WTC11 (cell line): Measurements from ENCODE around the gene SORCS2. TPM values are rescaled to one million over a fixed set of nuclear protein-coding genes. Genes with fewer than 3 reads are reported as not detected.

Experiments
- ATAC-seq: fragments of 200-7000 bp; cut with Tn5 transposase; 2 replicates; pipeline ENCODE4 v1.10.0; 2021; ENCODE audit warnings: mild to moderate bottlenecking, moderate library complexity
- CTCF ChIA-PET: fragments of 300-600 bp; sonication (Branson Sonifier 250); formaldehyde crosslinking; loops from one replicate; lab custom pipeline; 2021; ENCODE audit warnings: antibody characterized with exemption; lab: Charles Lee
- POLR2A ChIA-PET: fragments of 350-600 bp; sonication (Branson Sonifier 250); formaldehyde crosslinking; loops from one replicate; lab custom pipeline; 2021; ENCODE audit warnings: antibody characterized with exemption; lab: Charles Lee
- DNase-seq: peaks from one replicate; pipeline ENCODE4 v3.0.0; 2021; ENCODE audit warnings: low spot score
- H3K27ac Mint-ChIP-seq: 2 replicates; pipeline ENCODE4 v1.8.0; 2021; ENCODE audit warnings: mixed read lengths
- H3K27me3 Mint-ChIP-seq: 2 replicates; pipeline ENCODE4 v1.8.0; 2021; ENCODE audit warnings: low read depth, mild to moderate bottlenecking, moderate library complexity, mixed read lengths
- H3K36me3 Mint-ChIP-seq: 2 replicates; pipeline ENCODE4 v1.8.0; 2021; ENCODE audit warnings: mixed read lengths
- H3K4me1 Mint-ChIP-seq: 2 replicates; pipeline ENCODE4 v1.8.0; 2022; ENCODE audit warnings: mixed read lengths
- H3K4me3 Mint-ChIP-seq: 2 replicates; pipeline ENCODE4 v1.8.0; 2021; ENCODE audit warnings: mild to moderate bottlenecking, moderate library complexity, mixed read lengths
- H3K9me3 Mint-ChIP-seq: 2 replicates; pipeline ENCODE4 v1.8.0; 2021; ENCODE audit warnings: mixed read lengths
- ATF1 ChIP-seq: sonication (generic); formaldehyde crosslinking; IDR thresholded peaks from 2 replicates; pipeline ENCODE4 v1.8.1; 2023; ENCODE audit warnings: mild to moderate bottlenecking, moderate library complexity, missing genetic modification reagents
- ESRRA ChIP-seq: sonication (generic); formaldehyde crosslinking; IDR thresholded peaks from 2 replicates; pipeline ENCODE4 v1.8.1; 2022; ENCODE audit warnings: mild to moderate bottlenecking, missing genetic modification reagents, borderline replicate concordance
- FOXJ3 ChIP-seq: sonication (generic); formaldehyde crosslinking; IDR thresholded peaks from 2 replicates; pipeline ENCODE4 v1.9.0; 2021; ENCODE audit warnings: missing genetic modification reagents, mild to moderate bottlenecking, borderline replicate concordance
- IRF2 ChIP-seq: sonication (generic); formaldehyde crosslinking; IDR thresholded peaks from 2 replicates; pipeline ENCODE4 v1.8.0; 2022; ENCODE audit warnings: low read depth, missing genetic modification reagents, borderline replicate concordance
- NFATC4 ChIP-seq: fragments of 250-450 bp; sonication (Bioruptor Pico); IDR thresholded peaks from 2 replicates; pipeline ENCODE4 v1.9.0; 2021; ENCODE audit warnings: mild to moderate bottlenecking
- NR2C2 ChIP-seq: sonication (generic); formaldehyde crosslinking; IDR thresholded peaks from 2 replicates; pipeline ENCODE4 v1.8.0; 2022; ENCODE audit warnings: mild to moderate bottlenecking, missing genetic modification reagents
- RELA ChIP-seq: sonication (generic); formaldehyde crosslinking; IDR thresholded peaks from 2 replicates; pipeline ENCODE4 v1.8.1; 2022; ENCODE audit warnings: missing genetic modification reagents, mild to moderate bottlenecking, borderline replicate concordance
- SMAD3 ChIP-seq: sonication (generic); formaldehyde crosslinking; IDR thresholded peaks from 2 replicates; pipeline ENCODE4 v1.8.0; 2022; ENCODE audit warnings: missing genetic modification reagents, mild to moderate bottlenecking, borderline replicate concordance
- SP1 ChIP-seq: sonication (generic); formaldehyde crosslinking; conservative IDR thresholded peaks from 2 replicates; pipeline ENCODE4 v1.8.1; 2022; ENCODE audit warnings: missing genetic modification reagents
- ZNF263 ChIP-seq: sonication (generic); formaldehyde crosslinking; IDR thresholded peaks from 2 replicates; pipeline ENCODE4 v1.8.1; 2022; ENCODE audit warnings: low read depth, mild to moderate bottlenecking, moderate library complexity, missing genetic modification reagents
- ZNF317 ChIP-seq: sonication (generic); formaldehyde crosslinking; IDR thresholded peaks from 2 replicates; pipeline ENCODE4 v1.8.1; 2023; ENCODE audit warnings: low read depth, mild to moderate bottlenecking, moderate library complexity, missing genetic modification reagents, borderline replicate concordance
- total RNA-seq: library from RNA; stranded (reverse); gene quantifications from 3 replicates; pipeline ENCODE4 v1.2.3, GENCODE V29; 2021
- TF ChIP-seq, protein P1 (sequence below): sonication (generic); formaldehyde crosslinking; IDR thresholded peaks from 2 replicates; pipeline ENCODE4 v1.8.0; 2022; ENCODE audit warnings: missing genetic modification reagents
- TF ChIP-seq, protein P2 (sequence below): sonication (generic); formaldehyde crosslinking; IDR thresholded peaks from 2 replicates; pipeline ENCODE4 v1.8.1; 2023; ENCODE audit warnings: mild to moderate bottlenecking, missing genetic modification reagents, borderline replicate concordance
- TF ChIP-seq, protein P3 (sequence below): sonication (generic); formaldehyde crosslinking; IDR thresholded peaks from 2 replicates; pipeline ENCODE4 v1.8.1; 2023; ENCODE audit warnings: mild to moderate bottlenecking, missing genetic modification reagents
- TF ChIP-seq, protein P4 (sequence below): sonication (generic); formaldehyde crosslinking; IDR thresholded peaks from 2 replicates; pipeline ENCODE4 v1.8.0; 2023; ENCODE audit warnings: missing genetic modification reagents
- TF ChIP-seq, protein P5 (sequence below): sonication (generic); formaldehyde crosslinking; IDR thresholded peaks from 2 replicates; pipeline ENCODE4 v1.8.0; 2022; ENCODE audit warnings: mild to moderate bottlenecking, missing genetic modification reagents
- TF ChIP-seq, protein P6 (sequence below): sonication (generic); formaldehyde crosslinking; IDR thresholded peaks from 2 replicates; pipeline ENCODE4 v1.8.0; 2022; ENCODE audit warnings: mild to moderate bottlenecking, missing genetic modification reagents
- TF ChIP-seq, protein P7 (sequence below): sonication (generic); formaldehyde crosslinking; conservative IDR thresholded peaks from 2 replicates; pipeline ENCODE4 v1.8.1; 2022; ENCODE audit warnings: mild to moderate bottlenecking, missing genetic modification reagents

The SORCS2 gene
- total RNA-seq, 1 experiment from 2014 or later = 6.6 TPM

DNA sequence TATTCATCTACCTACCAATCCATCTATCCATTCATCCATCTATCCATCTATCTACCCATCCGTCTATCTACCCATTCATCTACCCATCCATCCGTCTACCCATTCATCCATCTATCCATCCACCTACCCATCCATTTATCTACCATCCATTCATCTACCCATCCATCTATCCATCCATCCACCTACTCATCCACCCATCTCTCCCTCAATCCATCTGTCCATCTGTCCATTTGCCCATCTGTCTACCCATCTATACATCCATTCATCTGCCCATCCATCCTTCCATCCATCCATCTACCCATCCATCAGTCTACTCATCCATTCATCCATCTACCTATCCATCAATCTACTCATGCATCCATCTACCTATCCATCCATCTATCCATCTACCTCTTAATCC, 369.2 kb downstream of the SORCS2 start (continued):
- TF ChIP-seq, protein P1, sequence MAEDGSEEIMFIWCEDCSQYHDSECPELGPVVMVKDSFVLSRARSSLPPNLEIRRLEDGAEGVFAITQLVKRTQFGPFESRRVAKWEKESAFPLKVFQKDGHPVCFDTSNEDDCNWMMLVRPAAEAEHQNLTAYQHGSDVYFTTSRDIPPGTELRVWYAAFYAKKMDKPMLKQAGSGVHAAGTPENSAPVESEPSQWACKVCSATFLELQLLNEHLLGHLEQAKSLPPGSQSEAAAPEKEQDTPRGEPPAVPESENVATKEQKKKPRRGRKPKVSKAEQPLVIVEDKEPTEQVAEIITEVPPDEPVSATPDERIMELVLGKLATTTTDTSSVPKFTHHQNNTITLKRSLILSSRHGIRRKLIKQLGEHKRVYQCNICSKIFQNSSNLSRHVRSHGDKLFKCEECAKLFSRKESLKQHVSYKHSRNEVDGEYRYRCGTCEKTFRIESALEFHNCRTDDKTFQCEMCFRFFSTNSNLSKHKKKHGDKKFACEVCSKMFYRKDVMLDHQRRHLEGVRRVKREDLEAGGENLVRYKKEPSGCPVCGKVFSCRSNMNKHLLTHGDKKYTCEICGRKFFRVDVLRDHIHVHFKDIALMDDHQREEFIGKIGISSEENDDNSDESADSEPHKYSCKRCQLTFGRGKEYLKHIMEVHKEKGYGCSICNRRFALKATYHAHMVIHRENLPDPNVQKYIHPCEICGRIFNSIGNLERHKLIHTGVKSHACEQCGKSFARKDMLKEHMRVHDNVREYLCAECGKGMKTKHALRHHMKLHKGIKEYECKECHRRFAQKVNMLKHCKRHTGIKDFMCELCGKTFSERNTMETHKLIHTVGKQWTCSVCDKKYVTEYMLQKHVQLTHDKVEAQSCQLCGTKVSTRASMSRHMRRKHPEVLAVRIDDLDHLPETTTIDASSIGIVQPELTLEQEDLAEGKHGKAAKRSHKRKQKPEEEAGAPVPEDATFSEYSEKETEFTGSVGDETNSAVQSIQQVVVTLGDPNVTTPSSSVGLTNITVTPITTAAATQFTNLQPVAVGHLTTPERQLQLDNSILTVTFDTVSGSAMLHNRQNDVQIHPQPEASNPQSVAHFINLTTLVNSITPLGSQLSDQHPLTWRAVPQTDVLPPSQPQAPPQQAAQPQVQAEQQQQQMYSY = no peak
- TF ChIP-seq ESRRA (CRISPR knock-in tag) (no peak), NFATC4 (CRISPR knock-in tag) (no peak), SMAD3 (CRISPR knock-in tag) (no peak)
- TF ChIP-seq, protein P2, sequence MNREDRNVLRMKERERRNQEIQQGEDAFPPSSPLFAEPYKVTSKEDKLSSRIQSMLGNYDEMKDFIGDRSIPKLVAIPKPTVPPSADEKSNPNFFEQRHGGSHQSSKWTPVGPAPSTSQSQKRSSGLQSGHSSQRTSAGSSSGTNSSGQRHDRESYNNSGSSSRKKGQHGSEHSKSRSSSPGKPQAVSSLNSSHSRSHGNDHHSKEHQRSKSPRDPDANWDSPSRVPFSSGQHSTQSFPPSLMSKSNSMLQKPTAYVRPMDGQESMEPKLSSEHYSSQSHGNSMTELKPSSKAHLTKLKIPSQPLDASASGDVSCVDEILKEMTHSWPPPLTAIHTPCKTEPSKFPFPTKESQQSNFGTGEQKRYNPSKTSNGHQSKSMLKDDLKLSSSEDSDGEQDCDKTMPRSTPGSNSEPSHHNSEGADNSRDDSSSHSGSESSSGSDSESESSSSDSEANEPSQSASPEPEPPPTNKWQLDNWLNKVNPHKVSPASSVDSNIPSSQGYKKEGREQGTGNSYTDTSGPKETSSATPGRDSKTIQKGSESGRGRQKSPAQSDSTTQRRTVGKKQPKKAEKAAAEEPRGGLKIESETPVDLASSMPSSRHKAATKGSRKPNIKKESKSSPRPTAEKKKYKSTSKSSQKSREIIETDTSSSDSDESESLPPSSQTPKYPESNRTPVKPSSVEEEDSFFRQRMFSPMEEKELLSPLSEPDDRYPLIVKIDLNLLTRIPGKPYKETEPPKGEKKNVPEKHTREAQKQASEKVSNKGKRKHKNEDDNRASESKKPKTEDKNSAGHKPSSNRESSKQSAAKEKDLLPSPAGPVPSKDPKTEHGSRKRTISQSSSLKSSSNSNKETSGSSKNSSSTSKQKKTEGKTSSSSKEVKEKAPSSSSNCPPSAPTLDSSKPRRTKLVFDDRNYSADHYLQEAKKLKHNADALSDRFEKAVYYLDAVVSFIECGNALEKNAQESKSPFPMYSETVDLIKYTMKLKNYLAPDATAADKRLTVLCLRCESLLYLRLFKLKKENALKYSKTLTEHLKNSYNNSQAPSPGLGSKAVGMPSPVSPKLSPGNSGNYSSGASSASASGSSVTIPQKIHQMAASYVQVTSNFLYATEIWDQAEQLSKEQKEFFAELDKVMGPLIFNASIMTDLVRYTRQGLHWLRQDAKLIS = no peak
- TF ChIP-seq, protein P3, sequence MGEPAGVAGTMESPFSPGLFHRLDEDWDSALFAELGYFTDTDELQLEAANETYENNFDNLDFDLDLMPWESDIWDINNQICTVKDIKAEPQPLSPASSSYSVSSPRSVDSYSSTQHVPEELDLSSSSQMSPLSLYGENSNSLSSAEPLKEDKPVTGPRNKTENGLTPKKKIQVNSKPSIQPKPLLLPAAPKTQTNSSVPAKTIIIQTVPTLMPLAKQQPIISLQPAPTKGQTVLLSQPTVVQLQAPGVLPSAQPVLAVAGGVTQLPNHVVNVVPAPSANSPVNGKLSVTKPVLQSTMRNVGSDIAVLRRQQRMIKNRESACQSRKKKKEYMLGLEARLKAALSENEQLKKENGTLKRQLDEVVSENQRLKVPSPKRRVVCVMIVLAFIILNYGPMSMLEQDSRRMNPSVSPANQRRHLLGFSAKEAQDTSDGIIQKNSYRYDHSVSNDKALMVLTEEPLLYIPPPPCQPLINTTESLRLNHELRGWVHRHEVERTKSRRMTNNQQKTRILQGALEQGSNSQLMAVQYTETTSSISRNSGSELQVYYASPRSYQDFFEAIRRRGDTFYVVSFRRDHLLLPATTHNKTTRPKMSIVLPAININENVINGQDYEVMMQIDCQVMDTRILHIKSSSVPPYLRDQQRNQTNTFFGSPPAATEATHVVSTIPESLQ (CRISPR knock-in tag) = no peak
- TF ChIP-seq, protein P4, sequence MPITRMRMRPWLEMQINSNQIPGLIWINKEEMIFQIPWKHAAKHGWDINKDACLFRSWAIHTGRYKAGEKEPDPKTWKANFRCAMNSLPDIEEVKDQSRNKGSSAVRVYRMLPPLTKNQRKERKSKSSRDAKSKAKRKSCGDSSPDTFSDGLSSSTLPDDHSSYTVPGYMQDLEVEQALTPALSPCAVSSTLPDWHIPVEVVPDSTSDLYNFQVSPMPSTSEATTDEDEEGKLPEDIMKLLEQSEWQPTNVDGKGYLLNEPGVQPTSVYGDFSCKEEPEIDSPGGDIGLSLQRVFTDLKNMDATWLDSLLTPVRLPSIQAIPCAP (CRISPR knock-in tag) = no peak
- TF ChIP-seq, protein P5, sequence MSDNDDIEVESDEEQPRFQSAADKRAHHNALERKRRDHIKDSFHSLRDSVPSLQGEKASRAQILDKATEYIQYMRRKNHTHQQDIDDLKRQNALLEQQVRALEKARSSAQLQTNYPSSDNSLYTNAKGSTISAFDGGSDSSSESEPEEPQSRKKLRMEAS (CRISPR knock-in tag) = no peak
- TF ChIP-seq, all 79 proteins: peak for 0

DNA sequence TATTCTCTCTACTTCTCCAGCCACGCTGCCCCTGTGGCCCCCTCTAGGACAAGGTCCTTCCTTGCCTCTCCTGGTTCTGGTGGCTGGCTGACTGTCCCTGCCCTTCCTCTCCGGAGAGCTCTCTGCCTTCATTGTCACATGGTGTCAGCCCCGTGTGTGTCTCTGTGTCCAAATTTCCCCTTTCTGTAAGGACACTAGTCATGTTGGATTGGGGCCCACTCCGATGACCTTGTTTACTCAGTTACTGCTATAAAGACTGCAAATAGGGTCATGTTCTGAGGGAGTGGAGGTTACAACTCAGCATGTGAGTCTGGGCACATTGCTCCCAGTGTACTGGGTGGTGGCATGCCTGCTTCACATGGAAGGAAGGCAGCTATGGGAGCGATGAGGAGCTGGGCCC, 371.9 kb downstream of the SORCS2 start:
- Mint-ChIP-seq H3K9me3 (no peaks in the 10 kb centered on the region), H3K27ac (no peak overlapping the region)
- POLR2A ChIA-PET = no interaction called here
- no peak for TF ChIP-seq NR2C2 (CRISPR knock-in tag)
- TF ChIP-seq, protein P3 (CRISPR knock-in tag) = no peak
- TF ChIP-seq, protein P6, sequence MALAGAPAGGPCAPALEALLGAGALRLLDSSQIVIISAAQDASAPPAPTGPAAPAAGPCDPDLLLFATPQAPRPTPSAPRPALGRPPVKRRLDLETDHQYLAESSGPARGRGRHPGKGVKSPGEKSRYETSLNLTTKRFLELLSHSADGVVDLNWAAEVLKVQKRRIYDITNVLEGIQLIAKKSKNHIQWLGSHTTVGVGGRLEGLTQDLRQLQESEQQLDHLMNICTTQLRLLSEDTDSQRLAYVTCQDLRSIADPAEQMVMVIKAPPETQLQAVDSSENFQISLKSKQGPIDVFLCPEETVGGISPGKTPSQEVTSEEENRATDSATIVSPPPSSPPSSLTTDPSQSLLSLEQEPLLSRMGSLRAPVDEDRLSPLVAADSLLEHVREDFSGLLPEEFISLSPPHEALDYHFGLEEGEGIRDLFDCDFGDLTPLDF (CRISPR knock-in tag) = no peak
- TF ChIP-seq SP1 = no peak
- TF ChIP-seq, protein P7, sequence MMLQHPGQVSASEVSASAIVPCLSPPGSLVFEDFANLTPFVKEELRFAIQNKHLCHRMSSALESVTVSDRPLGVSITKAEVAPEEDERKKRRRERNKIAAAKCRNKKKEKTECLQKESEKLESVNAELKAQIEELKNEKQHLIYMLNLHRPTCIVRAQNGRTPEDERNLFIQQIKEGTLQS (CRISPR knock-in tag) = no peak
- TF ChIP-seq ZNF263 = no peak
- no peak for TF ChIP-seq IRF2 (CRISPR knock-in tag)
- TF ChIP-seq FOXJ3 (CRISPR knock-in tag) = no peak
- TF ChIP-seq, protein P4 (CRISPR knock-in tag) = no peak
- no peak for TF ChIP-seq ATF1 (CRISPR knock-in tag)
- no peak for TF ChIP-seq ZNF317 (CRISPR knock-in tag)
- TF ChIP-seq RELA (CRISPR knock-in tag) = no peak

More for the DNA sequence above, 371.9 kb downstream of the SORCS2 start:
- peaks cover 2% of the 10 kb centered on the region; the same call in 1 of the 2 replicates for H3K27me3 Mint-ChIP-seq
- no peaks in the 10 kb centered on the region for H3K4me1 Mint-ChIP-seq
- H3K4me3 Mint-ChIP-seq = no peak overlapping the region
- DNase-seq (no peak), ATAC-seq (no peak)
- no peaks in the 10 kb centered on the region for H3K36me3 Mint-ChIP-seq
- CTCF ChIA-PET = no interaction called here
